GM11168 (cell line): ENCODE results near the gene SRR.

Source experiments
- in situ Hi-C: fragments of 300-500 bp; cut with MboI; formaldehyde crosslinking; loops from one replicate; pipeline ENCODE4 v1.12.0; 2022; ENCODE audit warnings: low sequenced_read_pairs; ENCODE audit not compliant: unreplicated experiment

Gene SRR

DNA sequence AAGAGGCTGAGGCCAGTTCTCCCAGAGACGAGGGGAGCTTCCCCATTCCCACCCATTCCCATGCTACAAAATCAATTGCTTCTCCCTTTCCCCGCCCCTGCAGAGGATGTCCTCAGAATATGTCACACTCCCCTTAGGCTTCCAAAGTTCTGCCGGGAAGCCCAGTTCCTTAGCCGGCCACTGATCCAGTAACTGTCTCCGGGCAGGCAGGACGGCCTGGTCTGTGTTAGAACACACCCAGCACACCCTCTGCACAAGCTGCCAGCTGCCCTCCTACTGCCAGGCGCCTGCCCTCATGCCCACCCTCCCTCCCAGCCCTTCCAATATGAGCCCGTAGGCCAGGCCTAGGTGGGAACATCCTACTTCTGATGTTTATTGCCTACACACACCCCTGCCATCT is 64.6 kb downstream of the SRR start:
- in situ Hi-C loops, result no loop called here

DNA sequence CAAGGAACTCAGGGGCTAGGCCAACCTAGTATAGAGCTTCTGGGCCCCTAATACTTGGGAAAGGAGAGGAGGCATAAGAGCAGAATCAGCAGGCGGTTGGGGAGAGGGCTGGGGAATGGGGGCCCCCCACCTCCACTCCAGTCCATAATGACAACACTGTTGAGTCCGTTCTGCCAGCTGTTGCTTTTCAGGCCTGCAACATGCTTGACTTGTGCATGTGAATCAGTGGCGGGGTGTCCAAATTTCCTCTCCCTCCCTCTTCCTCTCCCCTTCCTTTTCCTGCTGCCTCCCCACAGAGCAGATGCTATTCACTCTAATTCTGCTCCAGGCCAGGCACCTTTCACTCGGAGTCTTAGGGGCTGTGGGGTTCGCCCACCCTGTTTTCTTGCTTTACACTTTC is 65.3 kb downstream of the SRR start:
- in situ Hi-C loops, result no loop called here

DNA sequence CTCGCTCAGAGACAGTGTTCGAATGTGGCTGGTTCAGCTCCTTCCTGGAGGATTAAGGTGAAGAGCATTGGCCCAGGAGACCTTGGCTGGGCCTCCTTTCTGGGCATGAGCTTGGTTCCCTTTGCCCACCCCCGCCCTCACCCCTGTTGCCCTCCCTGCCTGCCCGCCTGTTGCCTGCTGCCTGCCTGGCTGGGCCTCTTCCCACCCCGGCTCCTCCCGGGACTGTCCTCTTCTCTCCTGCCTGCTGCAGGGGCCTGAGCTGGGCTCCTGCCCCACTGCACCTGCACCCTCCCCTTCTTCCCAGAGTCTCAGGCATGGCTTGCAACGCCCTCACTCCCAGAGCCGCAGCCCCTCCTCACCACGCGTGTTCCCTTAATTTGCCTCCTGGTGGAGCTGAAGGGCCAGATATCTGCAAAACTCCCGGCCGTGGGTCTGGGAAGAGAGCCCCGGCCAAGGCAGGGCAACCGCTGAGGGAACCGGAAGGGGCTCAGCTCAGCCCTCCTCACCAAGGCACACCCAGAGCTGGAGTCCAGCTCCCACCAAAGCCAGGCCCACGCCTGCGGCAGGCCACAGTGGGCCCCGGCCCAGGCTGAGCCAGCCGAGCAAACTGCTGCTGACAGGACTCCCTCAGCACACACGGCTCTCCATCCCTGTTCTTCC is 65.9 kb downstream of the SRR start:
- in situ Hi-C loops, result no loop called here

DNA sequence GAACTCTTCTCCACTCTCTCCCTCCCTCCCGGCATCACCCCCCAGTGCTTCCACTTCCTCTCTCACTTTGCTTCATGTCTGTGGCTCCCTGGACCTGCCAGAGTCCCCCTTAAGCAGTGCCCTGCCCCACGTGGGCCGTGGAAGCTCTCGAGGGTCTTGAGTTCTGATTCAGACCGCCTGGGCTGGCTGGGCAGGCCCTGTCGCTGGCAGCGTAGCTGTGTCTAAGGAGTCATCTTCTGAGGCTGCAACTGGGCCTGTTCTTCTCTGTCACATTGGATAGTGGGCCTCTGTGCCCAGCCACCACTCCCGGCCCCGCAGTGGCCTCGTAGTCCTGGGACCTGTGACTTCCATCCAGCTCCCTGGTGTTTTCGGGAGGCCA is 66.5 kb downstream of the SRR start:
- in situ Hi-C loops, result no loop called here

DNA sequence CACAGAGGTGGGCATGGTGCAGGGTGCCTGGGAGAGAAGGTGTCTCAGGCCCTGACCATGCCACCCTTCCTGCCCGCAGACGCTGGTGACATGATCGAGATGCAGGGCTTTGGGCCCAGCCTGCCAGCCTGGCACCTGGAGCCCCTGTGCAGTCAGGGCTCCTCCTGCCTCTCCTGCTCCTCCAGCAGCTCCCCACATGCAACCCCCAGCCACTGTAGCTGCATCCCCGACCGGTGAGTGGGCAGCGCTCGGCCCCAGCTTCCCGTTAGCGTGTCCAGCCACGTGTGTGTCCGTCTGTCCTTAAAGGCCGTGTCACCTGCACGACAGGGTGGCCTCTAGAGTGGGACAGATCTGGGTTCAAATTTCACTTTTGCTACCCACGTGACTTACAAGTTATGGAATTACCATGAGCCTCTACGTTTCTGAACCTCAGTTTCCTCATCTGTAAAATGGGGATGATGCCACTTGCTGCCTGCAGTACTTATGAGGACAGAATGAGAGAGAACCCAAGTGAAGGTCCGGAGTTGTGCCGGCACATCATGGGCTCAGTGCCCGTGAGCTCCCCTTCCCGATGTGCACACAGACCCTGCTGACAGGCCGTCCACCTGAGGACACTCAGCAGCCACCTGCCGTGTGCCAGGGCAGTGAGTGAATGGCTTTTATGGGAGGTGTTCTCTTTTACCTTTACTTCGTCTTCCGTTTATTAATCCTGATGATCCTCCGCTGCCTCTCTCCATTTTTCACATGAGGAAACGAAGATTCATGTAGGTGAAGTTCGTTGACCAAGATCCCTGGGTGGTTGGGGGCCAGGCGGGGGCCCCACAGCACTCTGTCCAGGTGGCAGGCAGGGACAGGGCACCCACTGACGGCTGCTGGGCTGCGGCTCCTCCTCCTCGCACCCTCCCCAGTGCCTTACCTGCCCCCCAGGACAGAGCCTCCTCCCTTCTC is 67.7 kb downstream of the SRR start:
- in situ Hi-C loops, result no loop called here

DNA sequence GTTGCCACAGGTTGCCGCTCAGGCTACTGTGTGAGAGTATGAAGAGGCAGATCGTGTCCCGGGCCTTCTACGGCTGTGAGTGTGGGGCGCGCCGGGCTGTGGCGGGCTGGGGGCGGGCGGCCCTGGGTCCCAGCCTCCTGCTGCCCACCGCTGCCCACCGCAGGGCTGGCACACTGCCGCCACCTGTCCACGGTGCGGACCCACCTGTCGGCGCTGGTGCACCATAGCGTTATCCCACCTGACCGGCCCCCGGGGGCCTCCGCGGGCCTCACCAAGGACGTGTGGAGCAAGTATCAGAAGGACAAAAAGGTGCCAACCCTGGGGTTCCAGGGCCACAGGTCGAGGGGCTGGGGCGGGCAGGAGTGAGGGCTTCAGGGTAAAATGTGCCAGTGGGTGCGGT is 68.4 kb downstream of the SRR start:
- in situ Hi-C loops, result no loop called here

DNA sequence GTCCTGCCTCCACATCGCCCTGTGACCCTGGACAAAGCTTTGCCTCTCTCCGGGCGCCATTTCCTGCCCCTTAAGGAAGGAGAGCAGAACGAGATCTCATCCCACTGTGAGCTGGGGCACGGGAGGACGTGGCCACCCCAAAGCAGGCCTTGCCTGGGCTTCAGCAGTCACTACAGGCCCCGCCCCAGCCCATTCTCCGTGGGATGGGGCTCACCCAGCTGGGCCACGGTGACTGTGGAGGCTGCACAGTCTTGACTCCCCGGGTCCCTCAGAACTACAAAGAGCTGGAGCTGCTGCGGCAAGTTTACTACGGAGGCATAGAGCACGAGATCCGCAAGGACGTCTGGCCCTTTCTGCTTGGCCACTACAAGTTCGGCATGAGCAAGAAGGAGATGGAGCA is 68.9 kb downstream of the SRR start:
- in situ Hi-C loops, result no loop called here

DNA sequence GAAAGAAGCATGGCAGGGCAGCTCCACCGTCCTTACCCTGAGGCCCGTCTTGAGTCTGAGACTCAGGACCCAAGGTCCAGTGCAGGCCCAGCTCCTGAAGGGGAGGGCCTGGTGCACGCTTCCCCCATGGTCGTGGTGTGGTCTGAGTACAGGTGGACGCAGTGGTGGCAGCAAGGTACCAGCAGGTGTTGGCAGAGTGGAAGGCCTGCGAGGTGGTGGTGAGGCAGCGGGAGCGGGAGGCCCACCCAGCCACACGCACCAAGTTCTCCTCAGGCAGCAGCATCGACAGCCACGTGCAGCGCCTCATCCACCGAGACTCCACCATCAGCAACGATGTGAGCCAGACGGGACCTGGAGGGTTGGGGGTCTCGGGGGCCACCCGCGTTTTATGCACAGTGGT is 69.4 kb downstream of the SRR start:
- in situ Hi-C loops, result no loop called here
